Urinary bladder (tissue), 4 donors: Measurements from ENCODE around the gene SLC41A1. TPM values are rescaled to one million over a fixed set of nuclear protein-coding genes. Genes with fewer than 3 reads are reported as not detected.

ENCODE experiments used
- DNase-seq: peaks from one replicate; pipeline ENCODE4 v3.0.0-alpha.2; 2015; ENCODE audit errors: extremely low spot score
- H3K27ac ChIP-seq: one replicate; pipeline ENCODE4 v1.5.1; 2013; ENCODE audit warnings: low read depth, mild to moderate bottlenecking, moderate library complexity
- H3K36me3 ChIP-seq: one replicate; pipeline ENCODE4 v1.6.1; 2013; ENCODE audit warnings: mild to moderate bottlenecking, moderate library complexity; ENCODE audit not compliant: insufficient read depth
- H3K4me1 ChIP-seq: one replicate; pipeline ENCODE4 v1.6.1; 2013; ENCODE audit warnings: mild to moderate bottlenecking, moderate library complexity; ENCODE audit not compliant: insufficient read depth
- H3K4me3 ChIP-seq: one replicate; pipeline ENCODE4 v1.5.1; 2013; ENCODE audit warnings: low read depth, low read length
- whole genome bisulfite sequencing: extraction: QIAGEN DNeasy Blood & Tissue Kit; methylation state at CpG from one replicate; pipeline ENCODE4 v1.1.7; 2013; 5-methylcytosine and 5-hydroxymethylcytosine counted together
- polyA plus RNA-seq: library from polyadenylated mRNA; stranded (reverse); fragments of 200-250 nt; gene quantifications from one replicate; pipeline ENCODE4 v1.2.3, GENCODE V29; 2013
- total RNA-seq: library from RNA; depleted of rRNA; stranded (reverse); fragments of >200 nt; gene quantifications from one replicate; pipeline ENCODE4 v1.2.3, GENCODE V29; 2014
- donor health status: healthy with polysubstance abuse.
- donor health status: healthy.

Gene SLC41A1
- total and polyA plus RNA-seq, 2 donors: 11.5 to 24.1 TPM

DNA sequence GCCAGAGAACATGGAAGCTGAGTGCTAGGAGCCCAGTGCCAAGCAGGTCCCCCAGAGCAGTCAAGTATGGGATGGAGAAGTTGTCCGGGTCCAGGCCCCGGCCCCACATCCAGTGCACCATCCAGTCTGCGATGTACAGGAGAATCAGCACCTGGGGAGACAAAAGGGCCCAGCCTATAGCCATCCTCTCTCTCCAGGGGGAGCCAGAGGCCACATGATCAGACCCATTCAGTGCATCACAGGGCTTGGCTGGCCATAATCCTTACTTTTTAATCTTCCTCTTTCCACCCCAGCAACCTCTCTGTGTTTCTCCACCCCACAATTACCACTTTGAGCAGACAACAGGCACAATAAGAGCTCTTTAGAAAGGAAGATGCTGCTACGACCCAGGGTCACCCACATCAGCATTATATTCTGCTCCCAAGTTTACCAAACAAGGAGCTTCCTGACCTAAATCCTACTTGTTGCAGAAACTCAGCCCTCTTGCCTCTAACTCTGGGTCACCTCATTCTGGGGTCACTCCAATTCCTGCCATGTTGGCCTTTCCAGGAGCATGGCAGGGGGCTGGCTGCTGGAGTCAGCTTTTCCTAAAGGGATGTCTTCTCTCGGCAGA lies 21.3 kb downstream of the SLC41A1 start:
- Histone ChIP-seq H3K27ac (no peak overlapping the region), H3K4me1 (no peaks in the 10 kb centered on the region), H3K4me3 (no peak overlapping the region), H3K36me3 (no peaks in the 10 kb centered on the region)
- no peak for DNase-seq
- 67% methylated on average over 5 of the region's 5 CpGs for WGBS

DNA sequence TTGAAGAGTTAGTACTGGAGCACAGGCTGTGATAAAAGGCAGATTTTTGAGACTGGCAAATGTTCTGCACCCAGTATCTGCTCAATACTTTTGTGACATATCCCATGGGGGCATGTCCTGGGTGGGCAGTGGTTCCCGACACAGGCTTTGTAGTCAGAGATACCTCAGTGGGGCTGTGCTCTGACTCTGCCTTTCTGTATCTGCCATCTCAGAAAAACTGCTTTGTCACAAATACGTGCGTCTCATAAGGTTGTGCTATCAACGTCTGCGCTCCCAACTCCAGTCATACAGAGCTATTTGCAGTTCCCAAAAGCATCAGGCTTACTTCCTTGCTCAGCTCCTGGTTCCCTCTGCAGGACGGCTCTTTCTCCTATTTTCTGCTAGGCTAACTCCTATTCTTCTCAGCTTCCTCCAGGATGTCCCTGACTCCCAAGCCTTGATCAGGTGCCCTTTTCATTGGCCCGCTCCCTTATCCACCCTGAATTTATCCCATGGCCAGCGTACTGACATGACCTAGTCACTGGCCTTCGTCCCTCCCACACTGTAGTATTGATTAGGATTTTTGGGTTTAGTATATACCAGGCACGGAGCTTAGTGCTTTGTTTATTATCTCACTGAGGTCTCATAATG lies 25.6 kb downstream of the SLC41A1 start:
- Histone ChIP-seq H3K27ac (no peak overlapping the region), H3K36me3 (no peaks in the 10 kb centered on the region), H3K4me3 (no peak overlapping the region), H3K4me1 (no peaks in the 10 kb centered on the region)
- 67% methylated on average over 10 of the region's 10 CpGs for WGBS
- no peak for DNase-seq

DNA sequence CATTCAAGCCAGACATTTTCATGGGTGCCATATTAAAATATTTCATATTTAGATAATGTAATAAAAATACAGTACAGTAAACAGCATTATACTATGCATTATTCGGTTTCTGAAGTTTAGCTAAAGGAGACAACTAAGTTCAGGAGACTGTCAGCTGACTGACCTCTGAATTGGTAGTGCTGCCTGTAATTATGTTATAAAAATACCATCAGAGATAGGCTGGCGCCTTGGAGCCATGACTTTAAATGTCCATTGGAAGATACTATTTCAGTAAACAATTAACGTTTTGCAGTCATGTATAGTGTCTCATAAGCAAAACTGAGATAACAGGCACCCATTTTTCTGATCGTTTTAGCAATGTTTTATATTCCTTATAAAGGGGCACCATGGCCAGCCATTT lies 26.4 kb downstream of the SLC41A1 start:
- DNase-seq: no peak
- H3K4me3 ChIP-seq: no peak overlapping the region
- H3K27ac ChIP-seq: no peak overlapping the region
- H3K36me3 ChIP-seq: no peaks in the 10 kb centered on the region
- H3K4me1 ChIP-seq: no peaks in the 10 kb centered on the region
- WGBS: 41% methylated on average over 4 of the region's 4 CpGs

DNA sequence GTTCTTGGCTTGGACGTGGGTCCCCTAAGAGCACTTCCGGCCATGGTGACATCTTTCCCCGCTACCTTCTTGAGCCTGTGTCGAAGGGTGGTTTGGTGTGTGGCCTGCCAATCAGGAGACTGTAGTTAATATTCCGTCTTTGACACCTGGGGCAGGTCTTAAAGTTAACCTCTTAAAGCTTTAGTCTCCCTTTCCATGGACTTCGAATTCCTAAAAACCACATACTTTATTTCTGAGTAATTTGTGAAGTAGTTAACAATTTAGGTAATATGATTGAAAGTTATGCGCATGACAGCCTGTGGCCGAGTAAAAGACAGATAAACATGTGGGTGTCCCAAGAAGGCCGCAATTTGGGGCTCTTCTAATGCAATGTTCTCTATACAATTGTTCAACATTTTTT lies 27.6 kb downstream of the SLC41A1 start:
- no peaks in the 10 kb centered on the region for H3K4me1 ChIP-seq
- no peaks in the 10 kb centered on the region for H3K36me3 ChIP-seq
- 93% methylated on average over 9 of the region's 9 CpGs for WGBS
- H3K4me3 ChIP-seq: no peak overlapping the region
- DNase-seq: no peak
- H3K27ac ChIP-seq: no peak overlapping the region

DNA sequence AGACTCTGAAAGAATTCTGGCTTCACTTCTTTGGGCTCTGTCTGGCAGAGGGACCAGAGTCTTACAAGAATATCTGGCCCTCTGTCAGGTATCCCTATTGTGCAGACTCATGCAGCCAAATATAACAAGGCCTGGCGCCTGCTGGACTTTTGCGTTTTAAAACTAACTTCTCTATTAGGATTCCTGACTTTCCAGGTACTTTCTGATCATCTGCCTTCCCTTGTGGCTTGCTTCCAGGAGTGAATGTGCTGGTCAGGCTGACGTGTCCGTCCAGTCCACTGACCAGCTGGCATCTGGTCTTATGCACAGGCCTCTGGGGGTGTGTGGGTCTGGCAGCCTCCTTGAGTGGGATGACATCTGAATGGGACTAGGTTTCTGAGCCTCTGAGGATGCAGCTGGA lies 29.1 kb downstream of the SLC41A1 start:
- no peak for DNase-seq
- Histone ChIP-seq H3K36me3 (no peaks in the 10 kb centered on the region), H3K27ac (no peak overlapping the region), H3K4me3 (no peak overlapping the region), H3K4me1 (no peaks in the 10 kb centered on the region)
- WGBS: 66% methylated on average over 4 of the region's 4 CpGs

DNA sequence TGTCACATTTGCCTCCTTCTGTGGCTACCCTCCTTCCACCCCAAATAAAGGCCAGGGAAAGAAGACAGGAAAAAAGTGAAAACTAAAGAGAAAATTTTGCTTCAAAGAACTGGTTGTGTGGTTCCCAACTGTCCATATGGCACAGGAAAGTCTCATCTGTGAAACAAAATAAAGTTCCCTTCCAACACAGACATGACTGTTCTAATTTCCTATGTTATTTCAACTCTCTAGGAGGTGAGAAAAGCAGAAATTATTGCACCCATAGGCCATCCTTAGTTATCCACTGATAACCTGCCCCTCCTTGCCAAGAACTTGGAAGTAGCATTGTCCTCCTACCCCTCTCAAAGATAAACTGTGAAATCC lies 29.6 kb downstream of the SLC41A1 start:
- H3K4me1 ChIP-seq: no peaks in the 10 kb centered on the region
- no peak for DNase-seq
- no peak overlapping the region for H3K27ac ChIP-seq
- no peaks in the 10 kb centered on the region for H3K36me3 ChIP-seq
- no peak overlapping the region for H3K4me3 ChIP-seq

DNA sequence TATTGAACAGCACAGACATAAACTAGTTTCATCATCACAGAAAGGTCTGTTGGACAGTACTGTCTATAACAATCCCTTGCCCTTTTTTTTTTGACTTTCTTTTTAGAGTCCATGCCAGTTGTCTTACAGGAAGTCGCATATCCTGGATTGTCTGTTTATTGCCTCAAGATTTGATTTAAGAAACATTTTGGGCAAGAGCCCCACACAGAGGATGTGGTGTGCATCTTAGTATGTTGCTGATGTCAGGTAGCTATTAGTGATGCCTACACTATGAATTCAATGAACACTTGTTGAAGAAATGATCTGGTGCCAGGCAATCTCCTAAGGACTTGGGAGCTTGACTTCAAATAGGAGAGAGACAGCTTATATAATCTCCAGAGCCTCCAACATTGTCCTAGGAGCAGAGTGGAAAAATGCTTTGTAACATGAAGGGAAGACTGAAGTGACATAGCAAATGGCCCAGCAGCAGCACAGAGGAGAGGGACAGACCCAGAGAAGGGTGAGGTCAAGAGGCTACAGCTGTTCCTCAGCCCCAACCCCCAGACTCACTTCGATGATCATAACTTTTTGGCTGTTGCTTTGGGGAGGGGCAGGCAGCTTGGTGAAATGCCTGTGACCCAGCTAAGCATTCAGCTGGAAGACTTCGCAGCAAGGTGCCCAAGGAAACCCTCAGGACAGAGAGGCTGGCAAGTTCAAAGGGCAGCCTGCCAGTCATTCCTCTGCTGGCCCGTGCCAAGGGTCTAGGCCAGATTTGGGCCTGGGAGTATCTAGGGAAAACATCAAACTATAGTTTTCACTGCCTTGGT lies 30.2 kb downstream of the SLC41A1 start:
- no peak overlapping the region for H3K4me3 ChIP-seq
- WGBS: 74% methylated on average over 4 of the region's 4 CpGs
- no peak for DNase-seq
- no peaks in the 10 kb centered on the region for H3K4me1 ChIP-seq
- H3K27ac ChIP-seq: no peak overlapping the region
- no peaks in the 10 kb centered on the region for H3K36me3 ChIP-seq

DNA sequence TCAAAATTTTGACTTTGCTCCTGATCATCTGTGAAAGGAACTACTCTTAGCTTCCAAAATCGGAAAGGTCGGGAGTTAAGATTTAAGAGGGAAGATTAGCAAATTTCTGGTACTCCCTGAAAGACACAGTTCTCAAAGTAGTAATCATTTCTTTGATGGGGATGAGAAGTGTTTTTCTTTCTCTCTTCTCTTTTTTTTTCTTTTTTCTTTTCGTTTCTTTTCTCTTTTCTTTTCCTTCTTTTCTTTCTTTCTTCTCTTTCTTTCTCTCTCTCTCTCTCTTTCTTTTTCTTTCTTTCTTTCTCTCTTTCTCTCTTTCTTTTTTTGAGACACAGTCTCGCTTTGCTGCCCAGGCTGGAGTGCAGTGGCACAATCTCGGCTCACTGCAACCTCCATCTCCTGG lies 32.7 kb downstream of the SLC41A1 start:
- WGBS: 94% methylated on average over 5 of the region's 5 CpGs

DNA sequence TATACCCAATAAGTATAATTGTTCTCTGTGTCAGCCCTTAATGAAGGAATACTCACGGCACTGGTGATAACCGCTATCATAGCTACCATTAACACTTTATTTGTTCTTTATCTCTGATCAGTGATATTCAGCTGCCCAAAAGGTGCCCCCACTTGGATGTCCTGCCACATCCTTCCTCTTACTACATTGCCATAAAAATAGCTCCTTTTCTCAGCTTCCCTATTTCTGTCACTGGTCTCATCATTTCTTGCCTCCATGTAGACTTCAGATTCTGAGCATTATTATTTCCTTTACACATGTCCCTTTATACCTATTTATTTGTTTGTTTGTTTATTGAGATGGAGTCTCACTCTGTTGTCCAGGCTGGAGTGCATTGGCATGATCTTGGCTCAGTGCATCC lies 35.0 kb downstream of the SLC41A1 start:
- no peak for DNase-seq
- H3K36me3 ChIP-seq: no peaks in the 10 kb centered on the region
- H3K4me1 ChIP-seq: no peaks in the 10 kb centered on the region
- 88% methylated on average over 2 of the region's 2 CpGs for WGBS
- H3K4me3 ChIP-seq: no peak overlapping the region
- no peak overlapping the region for H3K27ac ChIP-seq

More for the DNA sequence above, 32.7 kb downstream of the SLC41A1 start:
- Histone ChIP-seq H3K36me3 (no peaks in the 10 kb centered on the region), H3K27ac (no peak overlapping the region), H3K4me1 (no peaks in the 10 kb centered on the region), H3K4me3 (no peak overlapping the region)
- DNase-seq: no peak

DNA sequence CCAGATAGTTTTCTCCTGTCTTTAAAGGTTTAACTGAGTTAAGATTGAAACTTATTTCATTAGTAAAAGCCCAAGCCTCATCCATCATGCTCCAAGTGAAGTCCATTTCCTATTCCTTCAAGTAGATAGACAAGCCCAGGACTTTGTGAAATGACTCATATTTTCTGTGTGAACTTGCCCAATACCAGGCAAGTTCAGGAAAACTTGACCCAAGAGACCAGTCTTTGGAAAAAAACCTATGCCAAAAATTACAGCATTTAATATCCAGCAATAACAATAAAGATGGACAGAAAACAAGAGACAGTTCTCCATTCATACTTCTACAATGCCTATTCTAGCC lies 37.3 kb downstream of the SLC41A1 start:
- H3K4me3 ChIP-seq: peak overlapping the region; percentile 60

DNA sequence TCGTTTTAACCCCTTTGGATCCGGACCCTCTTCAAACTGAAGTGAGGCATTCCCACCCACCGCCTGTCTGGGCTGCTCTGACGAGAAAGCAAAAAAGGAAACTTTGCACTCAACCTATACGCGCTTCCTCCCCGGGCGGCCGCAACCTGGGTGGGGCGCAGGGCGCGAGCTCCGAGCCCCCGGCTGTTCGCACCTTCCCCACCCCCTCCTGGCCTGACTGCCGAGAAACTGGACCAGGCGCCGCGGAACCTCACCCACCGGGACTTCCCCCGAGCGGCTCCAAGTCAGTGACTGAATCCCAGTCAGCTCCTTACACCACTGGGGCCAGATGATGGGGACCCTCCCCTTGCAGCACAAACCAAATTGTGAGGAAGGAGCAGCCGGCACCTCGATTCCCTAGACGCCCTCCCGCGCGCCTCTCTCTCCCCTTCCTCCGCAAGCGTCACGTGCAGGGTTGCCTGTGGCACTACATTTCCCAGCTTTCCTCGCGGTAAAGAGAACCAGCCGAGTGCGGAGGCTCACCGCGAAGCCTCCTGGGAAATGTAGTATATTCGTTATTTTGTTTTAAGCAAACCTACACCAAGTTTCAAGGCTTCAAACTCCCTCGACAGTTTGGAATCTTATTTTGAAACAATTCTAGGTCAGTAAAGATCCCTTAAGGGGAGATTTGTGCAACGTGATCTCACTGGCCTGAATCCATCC lies 37.8 kb downstream of the SLC41A1 start, which contains the start of gene RAB29:
TSS of gene RAB29 (minus strand) at position 468 of the 702 bp plus-strand sequence. CDS start 526 bp downstream, outside the sequence.
- DNase-seq: peak; percentile 67
- H3K4me3 ChIP-seq: peak within 1 kb of the TSS; percentile 60
- WGBS: under 1% methylated on average over 40 of the region's 40 CpGs
- H3K4me1 ChIP-seq: no peaks in the 10 kb centered on the region
- no peak within 1 kb of the TSS for H3K27ac ChIP-seq
- no peaks in the 10 kb centered on the region for H3K36me3 ChIP-seq

More for the DNA sequence above, 37.3 kb downstream of the SLC41A1 start:
- Histone ChIP-seq H3K27ac (no peak overlapping the region), H3K4me1 (no peaks in the 10 kb centered on the region), H3K36me3 (no peaks in the 10 kb centered on the region)
- no peak for DNase-seq

DNA sequence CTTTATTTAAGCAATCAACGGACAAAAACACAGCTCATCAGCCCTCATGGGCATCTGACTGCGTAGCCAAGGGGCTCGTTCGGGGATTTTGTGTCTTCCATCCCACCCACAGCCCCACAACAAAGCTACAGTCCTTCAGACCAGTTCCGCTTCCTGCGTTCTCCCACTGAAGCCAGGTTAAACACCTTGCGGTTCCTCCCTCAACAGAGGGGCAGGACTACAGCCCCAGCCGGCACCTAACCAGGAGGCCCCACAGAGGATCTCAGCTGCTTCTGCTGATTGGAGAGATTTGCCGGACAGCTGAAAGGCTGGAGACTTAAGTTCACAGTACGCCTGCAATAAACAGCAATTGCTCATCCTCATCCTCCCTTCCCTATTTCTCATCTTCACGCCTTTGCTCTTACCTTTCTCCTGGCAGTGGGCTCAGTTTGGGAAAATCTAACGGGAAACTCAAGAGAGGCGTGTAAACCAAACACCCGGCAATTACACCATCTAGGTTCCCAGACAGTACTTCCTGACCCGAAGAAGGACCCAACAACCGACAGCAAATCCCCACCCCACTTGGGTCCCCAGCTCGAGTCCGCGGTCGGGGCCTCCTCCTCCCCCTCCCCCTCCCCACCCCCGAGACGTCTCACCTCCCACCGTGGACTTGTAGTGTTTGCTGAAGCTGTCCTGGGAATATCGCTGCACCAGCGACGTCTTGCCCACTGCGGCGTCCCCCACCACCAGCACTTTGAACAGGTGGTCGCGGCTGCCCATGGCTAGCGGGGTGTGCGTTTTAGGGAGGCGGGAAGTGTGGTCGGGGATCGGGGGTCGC lies 38.6 kb downstream of the SLC41A1 start:
- Histone ChIP-seq H3K36me3 (no peaks in the 10 kb centered on the region), H3K4me1 (no peaks in the 10 kb centered on the region), H3K27ac (no peak overlapping the region), H3K4me3 (peak overlapping the region; percentile 60)
- 18% methylated on average over 36 of the region's 36 CpGs for WGBS
- DNase-seq: no peak

DNA sequence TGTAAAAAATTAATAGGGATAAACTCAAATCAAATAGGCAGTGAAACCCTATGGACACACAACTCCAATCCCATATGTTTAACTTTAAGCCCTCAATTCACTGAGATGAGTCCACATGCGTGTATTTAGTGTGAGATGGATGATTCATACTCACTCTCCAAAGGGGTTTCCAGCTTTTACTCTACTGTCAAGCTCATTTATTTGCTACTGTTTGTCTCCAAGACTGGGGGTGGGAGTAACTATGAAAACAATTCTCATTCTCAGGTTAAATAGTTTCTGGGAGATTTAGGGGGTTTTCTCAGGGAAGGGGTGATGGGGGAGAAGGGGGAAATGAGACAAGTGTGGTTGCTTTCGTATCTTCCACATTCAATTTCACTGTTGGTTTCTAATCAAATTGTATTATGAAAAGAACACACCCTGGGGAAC lies 40.4 kb downstream of the SLC41A1 start:
- Histone ChIP-seq H3K27ac (no peak overlapping the region), H3K36me3 (no peaks in the 10 kb centered on the region), H3K4me1 (no peaks in the 10 kb centered on the region), H3K4me3 (no peak overlapping the region)
- WGBS: 89% methylated on average over 2 of the region's 2 CpGs
- no peak for DNase-seq
